ENCODE measurements around the gene CRADD. TPM values are rescaled to one million over a fixed set of nuclear protein-coding genes. Genes with fewer than 3 reads are reported as not detected.
"Not testable (repeated sequence)": the region's sequence is repeated elsewhere in the genome, so short reads cannot be mapped to it uniquely, and the experiment has no call there.

The CRADD gene
- total RNA-seq, 2 donors from 2014 or later, result 56.1 to 94.8 TPM

GRCh38 chr12:93880853-93881522 is 203.8 kb downstream of the CRADD start:
- Histone ChIP-seq H3K27ac (no peak overlapping the region), H3K9me3 (peaks cover 0 to 10% of the 10 kb centered on the region in 2 donors), H3K4me3 (no peak overlapping the region), H3K27me3 (no peaks in the 10 kb centered on the region), H3K36me3 (no peaks in the 10 kb centered on the region), H3K4me1 (peaks cover 0 to 22% of the 10 kb centered on the region in 2 donors)
- TF ChIP-seq CTCF (IDR thresholded peaks at IDR 0.05), result no peak
- DNase-seq (ENCODE audit: low spot score), result peak; percentile 11

- no peaks in the 10 kb centered on the region for H3K9me3 ChIP-seq
- peaks cover 0 to 22% of the 10 kb centered on the region in 2 donors for H3K4me1 ChIP-seq
- no peaks in the 10 kb centered on the region for H3K36me3 ChIP-seq
- no peak for DNase-seq (ENCODE audit: low spot score)
- H3K27ac ChIP-seq, result no peak overlapping the region
- TF ChIP-seq CTCF (IDR thresholded peaks at IDR 0.05), result no peak
- no peaks in the 10 kb centered on the region for H3K27me3 ChIP-seq
- no peak overlapping the region for H3K4me3 ChIP-seq
Observed at GRCh38 chr12:93882763-93883162, 205.6 kb downstream of the CRADD start.

- H3K36me3 ChIP-seq, result no peaks in the 10 kb centered on the region
- H3K9me3 ChIP-seq, result no peaks in the 10 kb centered on the region
- H3K4me1 ChIP-seq, result peaks cover 0 to 22% of the 10 kb centered on the region in 2 donors
- no peak for DNase-seq (ENCODE audit: low spot score)
- H3K27me3 ChIP-seq, result no peaks in the 10 kb centered on the region
- no peak overlapping the region for H3K27ac ChIP-seq
- no peak overlapping the region for H3K4me3 ChIP-seq
- TF ChIP-seq CTCF (IDR thresholded peaks at IDR 0.05), result no peak
Observed at GRCh38 chr12:93883436-93884154, 206.4 kb downstream of the CRADD start.

GRCh38 chr12:93884794-93885460 is 207.8 kb downstream of the CRADD start:
- H3K27me3 ChIP-seq, result no peaks in the 10 kb centered on the region
- H3K27ac ChIP-seq, result no peak overlapping the region
- no peak overlapping the region for H3K4me3 ChIP-seq
- no peaks in the 10 kb centered on the region for H3K36me3 ChIP-seq
- peaks cover 0 to 15% of the 10 kb centered on the region in 2 donors for H3K4me1 ChIP-seq
- no peaks in the 10 kb centered on the region for H3K9me3 ChIP-seq
- no peak for TF ChIP-seq CTCF (IDR thresholded peaks at IDR 0.05)
- peak; percentile 16 for DNase-seq (ENCODE audit: low spot score)

GRCh38 chr12:93885973-93886532 is 208.9 kb downstream of the CRADD start:
- H3K4me3 ChIP-seq, result not testable (repeated sequence)

More at GRCh38 chr12:93885973-93886532, 208.9 kb downstream of the CRADD start:
- H3K36me3 ChIP-seq, H3K27me3 ChIP-seq, H3K9me3 ChIP-seq, H3K27ac ChIP-seq, H3K4me1 ChIP-seq: not testable (repeated sequence)
- DNase-seq (ENCODE audit: low spot score), result peak; percentile 11
